ENCODE data around the gene MAGI2. TPM values are rescaled to one million over a fixed set of nuclear protein-coding genes. Genes with fewer than 3 reads are reported as not detected.

MAGI2 gene
- total RNA-seq, 1 donor from 2014 or later, result 0.05 TPM

GRCh38 chr7:79381921-79382320, 71.5 kb downstream of the MAGI2 start:
- intact Hi-C loops (cut with micrococcal nuclease), result no loop called here

- intact Hi-C loops (cut with micrococcal nuclease), result no loop called here
These were observed 76.4 kb downstream of the MAGI2 start for GRCh38 chr7:79377097-79377496.

- intact Hi-C loops (cut with micrococcal nuclease), result no loop called here
These were observed 77.0 kb downstream of the MAGI2 start for GRCh38 chr7:79376299-79377025.

GRCh38 chr7:79361214-79361613, 92.3 kb downstream of the MAGI2 start:
- intact Hi-C loops (cut with micrococcal nuclease), result no loop called here

- intact Hi-C loops (cut with micrococcal nuclease), result no loop called here
These were observed 93.6 kb downstream of the MAGI2 start for GRCh38 chr7:79359827-79360226.

- intact Hi-C loops (cut with micrococcal nuclease), result no loop called here
These were observed 96.4 kb downstream of the MAGI2 start for GRCh38 chr7:79357101-79357500.

- intact Hi-C loops (cut with micrococcal nuclease), result no loop called here
These were observed 99.6 kb downstream of the MAGI2 start for GRCh38 chr7:79353720-79354468.

GRCh38 chr7:79352323-79352722, 101.1 kb downstream of the MAGI2 start:
- intact Hi-C loops (cut with micrococcal nuclease), result no loop called here

- intact Hi-C loops (cut with micrococcal nuclease), result no loop called here
These were observed 106.1 kb downstream of the MAGI2 start for GRCh38 chr7:79347351-79347750.

GRCh38 chr7:79341902-79342301, 111.6 kb downstream of the MAGI2 start:
- intact Hi-C loops (cut with micrococcal nuclease), result no loop called here

GRCh38 chr7:79340212-79340611, 113.3 kb downstream of the MAGI2 start:
- intact Hi-C loops (cut with micrococcal nuclease), result no loop called here

GRCh38 chr7:79339208-79339925, 114.1 kb downstream of the MAGI2 start:
- intact Hi-C loops (cut with micrococcal nuclease), result no loop called here

GRCh38 chr7:79337717-79338116, 115.8 kb downstream of the MAGI2 start:
- intact Hi-C loops (cut with micrococcal nuclease), result no loop called here

- intact Hi-C loops (cut with micrococcal nuclease), result no loop called here
These were observed 118.6 kb downstream of the MAGI2 start for GRCh38 chr7:79334841-79335240.

GRCh38 chr7:79334334-79334733, 119.1 kb downstream of the MAGI2 start:
- intact Hi-C loops (cut with micrococcal nuclease), result no loop called here

GRCh38 chr7:79332091-79332490, 121.4 kb downstream of the MAGI2 start:
- intact Hi-C loops (cut with micrococcal nuclease), result no loop called here

GRCh38 chr7:79329464-79329863, 124.0 kb downstream of the MAGI2 start:
- intact Hi-C loops (cut with micrococcal nuclease), result no loop called here

GRCh38 chr7:79320741-79321473, 132.6 kb downstream of the MAGI2 start:
- intact Hi-C loops (cut with micrococcal nuclease), result no loop called here

GRCh38 chr7:79319369-79319768, 134.1 kb downstream of the MAGI2 start:
- intact Hi-C loops (cut with micrococcal nuclease), result no loop called here

- intact Hi-C loops (cut with micrococcal nuclease), result no loop called here
These were observed 135.7 kb downstream of the MAGI2 start for GRCh38 chr7:79317728-79318127.

- intact Hi-C loops (cut with micrococcal nuclease), result no loop called here
These were observed 141.4 kb downstream of the MAGI2 start for GRCh38 chr7:79312022-79312421.

- intact Hi-C loops (cut with micrococcal nuclease), result no loop called here
These were observed 145.3 kb downstream of the MAGI2 start for GRCh38 chr7:79308192-79308591.
